ENCODE data around the gene CYP2A13. TPM values are rescaled to one million over a fixed set of nuclear protein-coding genes. Genes with fewer than 3 reads are reported as not detected.

Gene CYP2A13
- total and polyA plus RNA-seq, 9 donors: not detected

- Histone ChIP-seq H3K27ac (no peak overlapping the region), H3K27me3 (no peaks in the 10 kb centered on the region), H3K9me3 (no peaks in the 10 kb centered on the region), H3K4me3 (no peak overlapping the region), H3K36me3 (no peaks in the 10 kb centered on the region), H3K4me1 (ENCODE audit: insufficient read depth) (no peaks in the 10 kb centered on the region)
- intact Hi-C loops (cut with DNase I): loop anchor here in 1 of 4 donors (5.0 kb wide), 1 partner anchor 475 kb away; no protein-coding TSS in a partner anchor
- TF ChIP-seq POLR2A (IDR thresholded peaks at IDR 0.05) (no peak), EP300 (IDR thresholded peaks at IDR 0.05) (no peak), CTCF (IDR thresholded peaks at IDR 0.05) (no peak)
- DNase-seq: no peak
- WGBS, 3 donors: 94 to 97% (median 96%) methylated on average over 31 of the region's 31 CpGs
Observed at GRCh38 chr19:41136636-41137455, 48.6 kb downstream of the CYP2A13 start.

GRCh38 chr19:41144403-41144802 is 56.2 kb downstream of the CYP2A13 start:
- WGBS, 3 donors: 26 to 31% (median 29%) methylated on average over 7 of the region's 7 CpGs
- intact Hi-C loops (cut with DNase I): loop anchor here in 1 of 4 donors (2.0 kb wide), 1 partner anchor 482 kb away; no protein-coding TSS in a partner anchor
- no peak overlapping the region for H3K27ac ChIP-seq

More at GRCh38 chr19:41144403-41144802, 56.2 kb downstream of the CYP2A13 start:
- H3K4me1 ChIP-seq (ENCODE audit: insufficient read depth): no peaks in the 10 kb centered on the region
- H3K4me3 ChIP-seq: no peak overlapping the region
- no peaks in the 10 kb centered on the region for H3K27me3 ChIP-seq
- peaks cover 0 to 2% of the 10 kb centered on the region in 2 donors for H3K9me3 ChIP-seq
- H3K36me3 ChIP-seq: no peaks in the 10 kb centered on the region
- TF ChIP-seq EP300 (IDR thresholded peaks at IDR 0.05) (no peak), CTCF (IDR thresholded peaks at IDR 0.05) (peak in 2 of 3 donors; percentile 21 to 53), POLR2A (IDR thresholded peaks at IDR 0.05) (no peak)
- peak; percentile 66 to 76 (median 74) for DNase-seq

Other genes starting within 250 kb of the CYP2A13 start
- 1 to 10 TPM in 4 of 7 donors, under 1 TPM in 3; 0.25 to 2.7 (median 1.2) TPM for gene CYP2A6, start 238.0 kb upstream of the CYP2A13 start, total RNA-seq
- gene CYP2A6, start 238.0 kb upstream of the CYP2A13 start, polyA plus RNA-seq: 1 to 10 TPM; 1.2 to 3.4 TPM
- 1 to 10 TPM in 1 of 7 donors, under 1 TPM in 3, not detected in 3; 0.45 to 1.6 (median 0.69) TPM for gene CYP2A7, start 206.2 kb upstream of the CYP2A13 start, total RNA-seq
- gene CYP2A7, start 206.2 kb upstream of the CYP2A13 start, polyA plus RNA-seq: under 1 TPM; 0.37 to 0.67 TPM
- under 1 TPM in 3 of 7 donors, not detected in 4; 0.15 to 0.33 (median 0.15) TPM for gene CYP2B6, start 97.2 kb upstream of the CYP2A13 start, total RNA-seq
- not detected for gene CYP2B6, start 97.2 kb upstream of the CYP2A13 start, polyA plus RNA-seq
- not detected for gene CYP2F1, start 26.0 kb downstream of the CYP2A13 start, total RNA-seq
- not detected for gene CYP2F1, start 26.0 kb downstream of the CYP2A13 start, polyA plus RNA-seq
- gene CYP2S1, start 104.8 kb downstream of the CYP2A13 start, total RNA-seq: 1 to 10 TPM in 5 of 7 donors, under 1 TPM in 2; 0.33 to 6.9 (median 1.3) TPM
- under 1 TPM; 0.15 to 0.40 TPM for gene CYP2S1, start 104.8 kb downstream of the CYP2A13 start, polyA plus RNA-seq
- gene AXL, start 130.8 kb downstream of the CYP2A13 start, total RNA-seq: 10 to 100 TPM; 24.0 to 67.7 (median 36.1) TPM
- gene AXL, start 130.8 kb downstream of the CYP2A13 start, polyA plus RNA-seq: 10 to 100 TPM; 18.1 to 34.7 TPM
- gene HNRNPUL1, start 175.9 kb downstream of the CYP2A13 start, total RNA-seq: 100 to 1,000 TPM; 102 to 259 (median 223) TPM
- 100 to 1,000 TPM; 144 to 211 TPM for gene HNRNPUL1, start 175.9 kb downstream of the CYP2A13 start, polyA plus RNA-seq
- 10 to 100 TPM; 12.8 to 46.1 (median 32.1) TPM for gene CCDC97, start 221.7 kb downstream of the CYP2A13 start, total RNA-seq
- gene CCDC97, start 221.7 kb downstream of the CYP2A13 start, polyA plus RNA-seq: 10 to 100 TPM; 17.4 to 23.6 TPM